SH-SY5Y (cell line): ENCODE results near the gene PNPLA7.

Source experiments
- GATA2 ChIP-seq: IDR thresholded peaks from 2 replicates; pipeline ENCODE4 v1.6.1; 2011; ENCODE audit warnings: mild to moderate bottlenecking, low read depth, low read length
- GATA3 ChIP-seq: IDR thresholded peaks from 2 replicates; pipeline ENCODE4 v1.6.1; 2011; ENCODE audit warnings: low read depth, mild to moderate bottlenecking, low read length, moderate library complexity

DNA sequence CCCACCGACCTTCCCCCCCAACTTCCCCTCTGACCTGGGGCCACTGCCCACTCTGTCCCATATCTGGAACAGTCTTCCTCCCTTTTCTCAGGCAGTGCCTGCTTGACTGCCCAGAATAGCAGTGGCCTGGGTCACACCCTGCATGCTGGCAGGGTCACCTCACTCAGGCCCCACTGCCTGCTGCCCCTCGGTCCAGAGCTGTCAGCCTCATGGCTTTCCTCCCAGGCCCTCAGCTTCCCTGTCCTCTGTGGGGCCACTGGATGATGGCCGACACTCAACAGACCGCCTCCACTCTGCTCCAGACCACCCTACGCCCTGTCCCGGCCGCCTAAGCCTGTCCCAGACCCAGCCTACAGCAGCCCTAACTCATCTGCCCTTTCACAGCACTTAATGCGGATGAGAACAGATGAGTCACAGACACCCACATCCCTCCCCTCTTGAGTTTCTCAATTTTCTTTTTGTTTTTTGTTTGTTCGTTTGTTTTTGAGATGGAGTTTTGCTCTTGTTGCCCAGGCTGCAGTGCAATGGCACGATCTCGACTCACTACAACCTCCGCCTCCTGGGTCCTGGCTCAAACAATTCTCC is 5.9 kb downstream of the PNPLA7 start:
- TF ChIP-seq GATA2: no peak
- no peak for TF ChIP-seq GATA3
